ENCODE measurements around the gene ATP13A4.
A peak's percentile ranks its signal among the peaks of the same experiment; 100 is the strongest.
"Not testable (repeated sequence)": the region's sequence is repeated elsewhere in the genome, so short reads cannot be mapped to it uniquely, and the experiment has no call there.

ATP13A4 gene

DNA sequence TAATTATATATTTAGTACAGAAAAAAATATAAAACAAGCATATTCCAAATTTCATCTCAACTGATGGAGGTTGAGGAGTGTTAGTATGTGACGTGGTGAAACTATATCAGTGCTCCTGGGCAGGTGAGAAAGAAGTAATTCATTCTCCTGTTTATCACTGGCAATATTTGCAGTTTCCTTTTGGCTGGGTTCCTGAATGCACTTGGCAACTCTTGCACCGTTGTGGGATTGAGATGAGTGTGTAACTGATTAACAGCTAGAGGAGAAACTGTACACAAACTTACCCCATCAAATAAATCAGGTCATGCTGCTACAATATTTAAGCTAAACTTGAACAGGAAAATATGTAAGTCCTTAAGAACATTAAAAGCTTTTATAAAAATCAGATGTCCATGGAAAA is 2.1 kb upstream of the ATP13A4 start:
- no peak for DNase-seq (ENCODE audit: low read depth)

DNA sequence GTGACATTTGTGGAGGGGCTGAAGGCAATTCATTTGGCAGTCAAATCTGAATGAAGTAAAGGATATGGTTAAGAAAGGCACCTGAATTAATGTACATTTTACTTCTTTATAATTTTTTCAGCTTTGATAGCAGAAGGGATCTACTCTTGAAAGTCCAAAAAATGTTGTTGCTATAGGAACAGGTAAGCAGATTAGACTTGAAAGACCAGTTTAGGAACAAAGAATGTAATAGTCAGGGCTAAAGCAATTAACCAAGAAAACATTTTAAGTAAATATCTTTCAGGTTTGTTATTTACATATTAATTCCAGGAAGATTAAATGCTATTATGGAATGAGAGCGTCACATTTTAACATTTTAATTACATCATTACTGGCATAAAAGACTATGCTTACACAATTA is 1.1 kb downstream of the ATP13A4 start:
- DNase-seq (ENCODE audit: low read depth), result no peak

DNA sequence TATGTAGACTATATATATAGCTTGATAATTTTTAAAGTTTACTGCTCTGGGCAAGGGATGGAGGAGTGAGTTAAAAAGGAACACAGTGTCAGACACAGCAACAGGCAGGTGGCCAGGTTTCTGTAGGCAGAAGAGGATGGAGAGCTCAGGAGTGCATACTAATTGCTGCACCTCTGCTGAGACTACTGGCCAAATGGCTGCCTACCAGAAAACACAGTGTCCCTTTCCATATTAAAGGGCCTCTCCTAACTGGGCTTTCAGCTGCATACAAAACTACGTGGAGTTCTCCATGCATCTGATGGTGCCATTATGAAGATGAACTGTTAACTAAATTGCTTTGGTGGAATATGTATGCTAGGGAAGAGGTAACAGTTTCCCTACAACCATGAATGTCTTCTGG is 1.8 kb downstream of the ATP13A4 start:
- DNase-seq (ENCODE audit: low read depth), result no peak

DNA sequence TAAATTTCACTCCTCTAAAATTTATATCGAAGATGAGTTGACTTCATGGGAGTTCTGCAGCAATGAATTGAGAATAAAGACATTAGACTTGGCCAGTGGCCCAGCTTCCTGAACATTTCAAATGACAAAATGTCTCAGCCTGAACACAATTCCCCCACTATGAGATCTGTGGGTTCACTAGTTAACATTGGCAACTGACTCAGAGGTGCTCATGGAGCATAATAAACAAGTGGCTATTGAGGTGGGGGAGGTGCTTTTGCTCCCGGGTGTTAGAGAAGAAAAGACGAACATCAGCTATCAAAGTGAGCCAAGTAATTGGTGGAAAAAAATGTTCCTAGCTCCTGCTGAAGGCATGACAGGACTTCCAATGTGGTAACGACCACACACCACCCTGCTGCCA is 6.3 kb downstream of the ATP13A4 start:
- DNase-seq (ENCODE audit: low read depth), result no peak

DNA sequence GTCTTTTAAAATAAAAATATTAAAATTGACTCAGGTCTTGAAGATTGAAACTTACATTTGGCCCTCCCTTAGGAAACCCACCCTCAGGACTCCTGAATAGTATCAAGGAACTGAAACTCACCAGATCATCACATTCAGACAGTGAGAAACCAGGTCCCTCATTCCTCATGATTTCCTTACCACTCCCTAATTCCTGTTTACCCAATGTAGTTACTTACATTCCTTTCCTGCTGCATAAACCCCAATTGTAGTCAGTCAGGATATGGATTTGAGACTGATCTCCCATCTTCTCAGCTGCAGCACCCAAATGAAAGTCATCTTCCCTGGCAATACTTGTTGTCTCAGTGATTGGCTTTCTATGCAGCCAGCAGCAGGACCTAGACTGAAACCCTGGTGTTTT is 8.6 kb downstream of the ATP13A4 start:
- no peak for DNase-seq (ENCODE audit: low read depth)

- no peak for DNase-seq (ENCODE audit: low read depth)
Observed at GRCh38 chr3:193545304-193545703, 9.4 kb downstream of the ATP13A4 start.

GRCh38 chr3:193544289-193544688 is 10.4 kb downstream of the ATP13A4 start:
- DNase-seq (ENCODE audit: low read depth), result no peak

DNA sequence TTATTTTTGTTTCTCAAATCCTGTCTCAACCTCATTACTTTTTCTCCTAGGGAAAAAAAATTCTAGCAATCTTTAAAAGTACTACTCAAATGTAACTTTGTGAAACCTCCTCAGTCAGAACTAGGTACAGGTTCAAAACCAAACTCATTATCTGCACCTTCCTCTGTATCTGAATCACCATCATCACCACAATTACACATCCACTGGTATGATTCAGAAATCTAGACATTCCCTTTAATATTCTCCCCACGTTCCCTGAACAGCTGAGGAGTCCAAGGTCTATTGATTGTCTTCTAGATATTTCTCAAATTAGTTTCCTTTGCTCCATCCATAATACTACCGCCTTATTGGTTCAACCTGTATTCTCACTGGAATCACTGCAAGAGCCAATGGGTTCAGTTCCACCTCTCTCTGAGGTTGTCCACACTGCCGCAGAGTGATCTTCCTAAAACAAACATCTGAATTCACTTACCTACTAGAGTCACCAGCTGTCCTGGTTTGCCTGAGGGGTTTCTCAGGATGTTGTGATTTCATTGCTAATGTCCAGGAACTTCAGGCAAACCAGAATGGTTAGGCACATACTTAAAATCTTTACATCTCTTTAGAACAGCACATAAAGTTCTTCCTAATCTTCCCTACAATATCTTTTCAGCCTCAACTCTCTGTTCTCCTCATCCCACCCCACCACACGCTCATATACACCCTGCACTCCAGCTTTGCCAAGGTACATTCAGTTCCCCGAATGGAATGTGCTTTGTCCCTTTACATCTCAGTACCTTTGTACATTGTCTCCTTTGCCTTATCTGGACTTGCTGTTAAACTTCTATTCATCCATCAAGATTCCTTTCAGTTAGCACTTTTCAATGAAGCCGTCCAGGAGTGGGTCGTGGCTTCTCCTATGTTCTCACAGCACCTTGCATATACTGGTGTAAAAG is 24.2 kb downstream of the ATP13A4 start:
- DNase-seq (ENCODE audit: low read depth), result no peak

GRCh38 chr3:193526085-193526484 is 28.6 kb downstream of the ATP13A4 start:
- not testable (repeated sequence) for DNase-seq (ENCODE audit: low read depth)

DNA sequence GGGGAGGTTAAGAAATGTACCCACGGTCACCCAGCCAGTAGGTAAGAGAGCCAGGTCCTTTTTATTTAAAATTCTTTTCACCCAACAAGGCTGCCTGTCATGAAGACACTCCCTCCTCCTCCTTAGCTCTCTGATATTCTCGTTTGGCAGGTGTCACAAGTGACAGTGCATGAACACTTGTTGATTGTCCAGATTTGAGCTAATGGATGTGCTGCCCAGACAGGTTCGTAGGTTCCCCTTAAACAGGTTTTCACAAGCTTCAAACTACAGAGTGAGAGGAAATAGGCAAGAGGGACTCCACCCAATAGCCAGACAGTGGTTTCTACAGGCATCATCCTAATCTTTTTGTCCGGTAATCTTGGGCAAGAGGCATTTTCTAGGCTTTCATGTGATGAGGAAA is 32.2 kb downstream of the ATP13A4 start:
- no peak for DNase-seq (ENCODE audit: low read depth)

- no peak for DNase-seq (ENCODE audit: low read depth)
Observed at GRCh38 chr3:193520738-193521137, 34.0 kb downstream of the ATP13A4 start.

- no peak for DNase-seq (ENCODE audit: low read depth)
Observed at GRCh38 chr3:193515966-193516365, 38.7 kb downstream of the ATP13A4 start.

- DNase-seq (ENCODE audit: low read depth), result no peak
Observed at GRCh38 chr3:193510154-193510553, 44.5 kb downstream of the ATP13A4 start.

DNA sequence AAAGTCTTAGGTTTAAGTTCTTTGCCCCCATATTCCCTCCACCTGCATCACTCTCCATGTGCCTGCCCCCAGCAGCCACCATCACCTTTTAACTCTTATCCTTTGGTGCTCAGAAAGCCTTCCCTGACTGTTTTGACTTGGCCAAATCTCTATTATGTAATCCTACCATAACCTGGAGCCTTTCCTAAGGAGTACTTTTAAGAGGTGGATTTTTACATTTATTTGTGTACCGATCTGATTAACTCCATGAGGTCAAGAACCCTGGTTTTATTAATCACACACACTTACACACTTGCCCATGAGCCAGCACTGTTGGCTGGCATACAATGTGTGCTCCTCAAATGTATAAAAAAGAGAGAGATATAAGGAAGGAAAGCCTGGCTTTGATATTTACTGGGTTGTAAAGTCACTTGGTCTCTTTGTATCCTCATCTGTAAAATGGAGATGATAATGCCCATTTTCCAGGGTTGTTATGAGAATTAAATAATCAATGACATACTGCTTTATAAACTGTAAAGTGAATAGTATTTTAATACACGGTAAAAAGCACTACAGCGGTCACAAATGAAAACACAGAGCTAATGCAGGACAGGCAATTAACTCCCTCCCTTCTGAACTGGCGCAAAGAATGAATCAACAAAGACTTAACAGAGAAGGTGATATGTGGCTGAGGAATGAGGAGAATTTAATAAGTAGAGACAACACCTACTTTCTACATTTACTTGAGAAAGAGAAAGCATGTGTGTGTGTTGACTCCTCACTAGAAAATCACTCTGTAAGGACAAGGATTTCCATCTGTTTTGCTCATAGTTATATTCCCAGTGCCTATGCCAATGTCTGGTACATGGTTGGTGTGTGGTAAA is 45.4 kb downstream of the ATP13A4 start:
- no peak for DNase-seq (ENCODE audit: low read depth)

- no peak for DNase-seq (ENCODE audit: low read depth)
Observed at GRCh38 chr3:193508108-193508507, 46.6 kb downstream of the ATP13A4 start.

DNA sequence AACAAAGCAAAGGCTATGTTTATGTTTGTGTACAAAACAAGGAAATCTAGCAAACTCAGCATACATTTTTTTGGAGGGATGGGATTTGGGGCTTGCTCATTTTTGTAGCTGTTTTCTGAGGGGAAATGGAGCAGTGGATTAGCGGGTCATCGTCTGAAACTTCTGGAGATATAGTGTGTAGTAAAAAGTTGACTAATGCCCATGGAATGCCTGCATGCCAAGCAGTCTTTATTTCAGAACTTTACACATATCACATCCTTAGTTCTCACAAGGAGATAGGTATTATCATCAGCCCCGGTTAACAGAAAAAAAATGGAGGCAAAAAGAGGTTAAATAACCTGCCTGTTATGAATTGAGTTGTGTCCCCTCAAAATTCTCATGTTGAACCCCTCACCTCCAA is 47.1 kb downstream of the ATP13A4 start:
- peak; percentile 0 for DNase-seq (ENCODE audit: low read depth)

DNA sequence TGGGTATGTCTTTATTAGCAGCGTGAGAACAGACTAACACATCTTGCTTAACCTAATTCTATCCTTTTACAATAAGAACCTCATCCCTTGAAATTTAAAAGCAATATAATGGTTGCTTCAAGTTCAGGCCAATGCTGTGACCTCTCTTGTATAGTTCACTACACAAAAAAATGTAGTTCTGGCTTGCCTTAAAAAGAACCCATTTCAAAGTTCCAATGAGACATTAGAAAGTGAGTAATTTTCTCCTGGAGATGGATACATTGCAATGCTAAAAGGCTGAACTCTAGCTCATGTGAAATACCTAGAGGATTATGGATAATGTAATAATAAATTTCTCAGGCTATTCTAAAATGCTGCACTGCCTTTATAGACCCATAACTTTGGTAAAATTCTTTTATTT is 47.8 kb downstream of the ATP13A4 start:
- no peak for DNase-seq (ENCODE audit: low read depth)

GRCh38 chr3:193502871-193503270 is 51.8 kb downstream of the ATP13A4 start:
- DNase-seq (ENCODE audit: low read depth), result no peak

DNA sequence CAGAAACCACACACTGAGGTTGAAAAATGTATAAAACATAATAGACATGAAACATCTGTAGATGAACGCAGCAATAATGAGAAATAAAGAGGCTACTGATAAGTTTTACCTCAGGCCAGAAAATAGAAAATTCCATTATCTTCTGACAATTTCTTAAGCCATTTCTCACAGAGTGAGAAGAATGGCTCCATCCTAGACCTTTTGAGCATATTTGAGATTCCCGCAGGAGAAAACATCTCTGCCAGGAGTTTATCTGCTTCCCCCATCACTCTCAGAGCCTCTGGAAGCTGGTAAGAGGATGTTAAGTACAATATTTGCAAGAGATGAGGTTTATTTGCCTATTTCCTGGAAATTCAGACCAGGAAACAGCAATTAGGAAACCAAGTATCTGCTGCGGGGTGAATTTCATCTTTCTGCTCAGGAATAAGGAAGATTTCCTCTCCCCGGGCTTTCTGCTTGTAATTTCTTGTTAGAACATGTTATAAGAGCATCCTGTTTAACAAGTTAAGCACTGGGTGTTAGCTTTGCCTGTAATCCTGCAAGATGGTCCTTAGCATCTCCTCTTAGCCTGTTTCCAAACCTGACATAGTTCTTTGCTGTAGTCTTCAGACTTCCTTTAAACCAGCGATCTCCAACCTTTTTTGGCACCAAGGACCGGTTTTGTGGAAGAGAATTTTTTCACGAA is 54.8 kb downstream of the ATP13A4 start:
- DNase-seq (ENCODE audit: low read depth), result no peak

GRCh38 chr3:193499136-193499770 is 55.4 kb downstream of the ATP13A4 start:
- no peak for DNase-seq (ENCODE audit: low read depth)

DNA sequence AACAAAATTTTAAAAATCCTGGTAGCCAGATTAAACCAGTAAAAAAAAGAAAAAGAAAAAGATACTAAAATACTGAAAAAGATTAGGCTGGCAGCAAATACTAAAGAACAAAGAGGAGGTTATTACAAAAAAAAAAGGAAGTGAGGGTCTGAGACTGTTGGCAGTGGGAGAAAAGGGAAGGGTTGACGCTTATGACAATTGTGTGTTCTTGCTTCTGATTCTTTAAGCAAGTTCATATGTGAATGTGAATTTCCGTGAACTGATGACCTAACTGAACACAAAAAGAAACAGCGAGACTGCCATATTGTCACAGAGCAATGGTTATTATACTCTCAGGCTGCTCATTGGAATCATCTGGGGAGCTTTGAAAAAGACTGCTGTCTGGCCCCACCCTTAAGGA is 56.5 kb downstream of the ATP13A4 start:
- no peak for DNase-seq (ENCODE audit: low read depth)

GRCh38 chr3:193496658-193497057 is 58.0 kb downstream of the ATP13A4 start:
- DNase-seq (ENCODE audit: low read depth), result no peak

All from amniotic epithelial cell (primary cell).